GM10266 (cell line): ENCODE results near the gene SF3B5.
"Not testable (repeated sequence)": the region's sequence is repeated elsewhere in the genome, so short reads cannot be mapped to it uniquely, and the experiment has no call there.

Experiments
- DNase-seq: peaks from one replicate; pipeline ENCODE4 v3.0.0; 2012; ENCODE audit errors: extremely low spot score
- CTCF ChIP-seq: IDR thresholded peaks from 2 replicates; pipeline ENCODE4 v1.5.1; 2012; ENCODE audit warnings: mild to moderate bottlenecking, low read depth; ENCODE audit not compliant: control insufficient read depth, insufficient read depth; ENCODE audit errors: missing control alignments

Gene SF3B5

DNA sequence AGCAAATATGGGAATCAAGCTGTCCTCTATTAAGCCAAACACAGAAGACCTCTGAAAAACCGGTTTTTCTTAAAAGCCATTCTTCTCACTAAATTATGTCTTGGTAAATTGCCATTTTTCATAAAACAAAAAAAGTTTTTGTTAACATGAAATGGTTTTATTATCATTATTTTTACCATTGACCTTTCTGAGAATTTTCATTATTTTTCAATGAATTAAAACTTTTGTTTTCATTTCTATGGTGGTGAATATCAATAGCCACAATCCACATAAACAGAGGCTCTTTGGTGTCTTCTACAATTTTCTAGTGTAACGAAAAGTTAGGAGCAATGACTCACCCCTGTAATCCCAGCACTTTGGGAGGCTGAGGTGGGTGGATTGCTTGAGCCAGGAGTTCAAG lies 2.1 kb downstream of the SF3B5 start:
- no peak for TF ChIP-seq CTCF
- DNase-seq: no peak

DNA sequence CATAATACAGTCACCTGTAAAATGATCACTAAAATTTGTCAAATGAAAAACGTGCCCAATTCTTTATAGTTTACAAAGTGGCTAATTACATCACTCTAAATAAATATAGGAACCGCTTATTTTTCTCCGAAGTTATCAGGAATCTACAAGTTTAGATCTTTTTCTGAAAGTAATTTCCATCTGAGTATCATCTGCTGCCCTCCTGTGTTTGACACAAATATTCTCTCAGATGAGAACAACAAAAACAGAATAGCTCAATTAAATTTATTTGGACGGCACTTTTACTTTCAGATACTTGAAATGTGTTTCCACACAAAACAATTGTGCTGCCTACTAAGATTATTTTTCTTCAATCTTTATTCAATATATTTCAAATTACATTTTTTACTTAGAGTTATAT lies 5.0 kb downstream of the SF3B5 start:
- DNase-seq: no peak
- peak; percentile 37 for TF ChIP-seq CTCF

DNA sequence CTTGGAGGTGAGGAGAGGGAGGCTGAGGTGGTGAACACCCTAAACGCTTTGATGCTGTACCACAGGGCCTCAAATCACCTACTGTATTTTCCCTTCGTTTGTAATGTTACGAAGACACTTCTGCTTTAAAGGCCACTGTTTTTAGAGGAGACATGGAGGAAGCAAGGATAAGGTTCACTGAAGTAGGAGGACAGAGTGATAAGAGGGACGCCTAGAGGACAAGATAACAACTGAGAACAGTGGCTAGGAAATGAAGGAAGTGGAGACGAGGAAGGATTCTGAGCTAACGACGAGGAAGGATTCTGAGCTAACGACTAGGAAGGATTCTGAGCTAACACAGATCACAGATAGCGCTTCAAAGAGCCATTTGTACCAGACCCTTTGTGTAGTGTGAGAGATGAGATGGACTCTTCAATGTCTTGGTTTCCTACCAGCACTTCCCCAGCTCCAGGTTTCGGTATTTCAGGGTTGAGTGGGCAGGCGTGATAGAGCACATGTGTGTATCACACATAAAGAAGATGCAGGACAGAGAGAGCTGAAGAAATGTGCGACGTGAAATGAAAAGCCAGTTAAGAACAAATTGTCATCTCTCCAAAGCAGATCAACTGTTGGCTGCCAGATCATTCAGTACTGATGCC lies 7.5 kb downstream of the SF3B5 start:
- no peak for TF ChIP-seq CTCF
- no peak for DNase-seq

DNA sequence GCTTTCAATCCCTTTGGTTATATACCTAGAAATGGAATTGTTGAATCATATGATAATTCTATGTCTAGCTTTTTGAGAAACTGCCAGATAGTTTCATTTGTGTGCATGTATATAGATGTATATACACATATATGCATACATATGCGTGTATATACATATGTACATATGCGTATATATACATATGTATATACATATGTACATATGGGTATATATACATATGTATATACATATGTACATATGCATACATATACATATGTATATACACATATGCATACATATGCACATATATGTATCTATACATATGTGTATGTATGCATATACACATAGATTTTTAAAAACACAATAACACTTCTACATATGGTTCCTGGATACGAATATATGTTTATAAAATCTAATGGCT lies 8.4 kb downstream of the SF3B5 start:
- DNase-seq: no peak
- no peak for TF ChIP-seq CTCF

DNA sequence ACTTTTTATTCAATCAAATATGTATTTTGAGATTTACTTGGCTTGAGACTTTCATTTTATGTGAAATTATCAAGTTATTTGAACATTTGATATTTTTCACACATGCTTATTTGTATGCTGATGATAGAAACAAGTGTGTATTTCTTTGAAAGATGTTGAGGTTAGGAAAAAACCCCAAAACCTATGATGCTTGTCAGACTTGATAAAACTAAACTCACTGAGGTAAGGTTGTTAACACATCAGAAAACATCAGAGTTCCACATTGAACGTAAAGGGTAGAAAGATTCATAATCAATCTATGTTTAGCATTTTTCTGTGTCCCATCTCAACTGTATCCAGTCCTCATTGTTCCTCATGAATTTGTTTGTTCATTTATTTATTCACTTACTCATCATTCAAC lies 12.2 kb downstream of the SF3B5 start:
- no peak for TF ChIP-seq CTCF
- DNase-seq: peak; percentile 38

GRCh38 chr6:144082412-144082811 lies 13.0 kb downstream of the SF3B5 start:
- not testable (repeated sequence) for DNase-seq

GRCh38 chr6:144077871-144078270 lies 17.5 kb downstream of the SF3B5 start:
- no peak for TF ChIP-seq CTCF

DNA sequence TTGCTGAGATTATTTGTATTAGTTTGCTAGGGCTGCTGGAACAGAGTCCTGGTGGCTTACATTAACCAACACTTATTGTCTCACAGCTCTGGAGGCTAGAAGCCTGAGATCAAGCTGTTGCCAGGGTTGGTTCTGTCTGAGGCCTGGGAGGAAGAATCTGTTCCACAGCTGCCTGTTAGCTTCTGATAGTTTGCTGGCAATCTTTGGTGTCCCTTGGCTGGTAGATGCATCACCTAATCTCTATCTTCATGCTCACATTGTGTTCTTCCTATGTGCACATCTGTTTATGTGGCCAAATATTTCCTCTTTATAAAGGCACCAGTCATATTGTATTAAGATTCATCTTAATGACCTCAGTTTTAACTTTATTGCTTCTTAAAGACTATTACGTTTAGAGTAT lies 19.5 kb downstream of the SF3B5 start:
- DNase-seq: no peak
- TF ChIP-seq CTCF: no peak

More at GRCh38 chr6:144077871-144078270, 17.5 kb downstream of the SF3B5 start:
- no peak for DNase-seq
